Urinary bladder (tissue), 4 donors: ENCODE measurements around the gene SPATA13. TPM values are rescaled to one million over a fixed set of nuclear protein-coding genes. Genes with fewer than 3 reads are reported as not detected.

Source experiments
- DNase-seq: peaks from one replicate; pipeline ENCODE4 v3.0.0-alpha.2; 2015; ENCODE audit errors: extremely low spot score
- H3K27ac ChIP-seq: one replicate; pipeline ENCODE4 v1.5.1; 2013; ENCODE audit warnings: low read depth, mild to moderate bottlenecking, moderate library complexity
- H3K36me3 ChIP-seq: one replicate; pipeline ENCODE4 v1.6.1; 2013; ENCODE audit warnings: mild to moderate bottlenecking, moderate library complexity; ENCODE audit not compliant: insufficient read depth
- H3K4me1 ChIP-seq: one replicate; pipeline ENCODE4 v1.6.1; 2013; ENCODE audit warnings: mild to moderate bottlenecking, moderate library complexity; ENCODE audit not compliant: insufficient read depth
- H3K4me3 ChIP-seq: one replicate; pipeline ENCODE4 v1.5.1; 2013; ENCODE audit warnings: low read depth, low read length
- WGBS: extraction: QIAGEN DNeasy Blood & Tissue Kit; methylation state at CpG from one replicate; pipeline ENCODE4 v1.1.7; 2013; 5-methylcytosine and 5-hydroxymethylcytosine counted together
- polyA plus RNA-seq: library from polyadenylated mRNA; stranded (reverse); fragments of 200-250 nt; gene quantifications from one replicate; pipeline ENCODE4 v1.2.3, GENCODE V29; 2013
- total RNA-seq: library from RNA; depleted of rRNA; stranded (reverse); fragments of >200 nt; gene quantifications from one replicate; pipeline ENCODE4 v1.2.3, GENCODE V29; 2014
- donor health status: healthy with polysubstance abuse.
- donor health status: healthy.

SPATA13 gene
- total and polyA plus RNA-seq, 2 donors, result 5.8 to 13.6 TPM

DNA sequence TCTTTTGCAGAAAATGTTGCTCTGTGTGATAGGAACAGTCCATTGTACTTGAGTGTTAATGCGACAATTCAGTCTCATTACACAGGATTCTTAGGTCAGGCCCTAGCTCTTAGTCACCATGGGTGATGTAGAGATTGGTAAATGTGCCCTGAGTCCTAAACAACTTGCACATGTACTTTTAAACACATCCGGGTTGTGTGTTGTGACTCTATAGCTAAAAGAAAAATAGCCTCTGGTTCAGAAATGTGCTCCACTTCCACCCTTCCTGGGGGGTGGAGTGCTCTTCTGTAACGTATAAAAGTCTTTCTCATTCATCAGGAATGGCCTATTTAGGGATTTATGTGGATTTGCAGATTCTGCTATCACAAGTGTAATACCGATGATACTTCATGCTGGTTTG is 5.2 kb downstream of the SPATA13 start:
- DNase-seq, result no peak
- no peaks in the 10 kb centered on the region for H3K36me3 ChIP-seq
- no peak overlapping the region for H3K27ac ChIP-seq
- 67% methylated on average over 4 of the region's 4 CpGs for WGBS
- no peak overlapping the region for H3K4me3 ChIP-seq
- no peaks in the 10 kb centered on the region for H3K4me1 ChIP-seq

DNA sequence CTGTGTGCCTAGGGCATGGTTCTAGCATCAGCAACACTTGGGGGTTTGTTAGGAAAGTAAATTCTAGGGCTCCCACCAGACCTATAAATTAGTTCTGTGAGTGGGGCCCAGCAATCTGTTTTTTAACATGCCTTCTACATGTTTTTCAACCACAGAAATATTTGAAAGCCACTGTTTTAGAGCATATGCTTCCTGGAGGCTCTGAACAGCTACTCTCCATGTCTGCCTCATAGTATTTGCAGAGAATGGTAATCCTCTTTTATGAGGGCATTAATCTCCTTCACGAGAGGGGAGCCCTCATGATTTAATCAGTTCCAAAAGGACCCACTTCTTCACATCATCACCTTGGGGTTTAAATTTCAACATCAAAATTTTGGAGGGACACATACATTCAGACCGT is 6.0 kb downstream of the SPATA13 start:
- H3K4me3 ChIP-seq, result no peak overlapping the region
- H3K27ac ChIP-seq, result no peak overlapping the region
- WGBS, result 73% methylated on average over 2 of the region's 2 CpGs
- H3K36me3 ChIP-seq, result no peaks in the 10 kb centered on the region
- no peak for DNase-seq
- H3K4me1 ChIP-seq, result no peaks in the 10 kb centered on the region

DNA sequence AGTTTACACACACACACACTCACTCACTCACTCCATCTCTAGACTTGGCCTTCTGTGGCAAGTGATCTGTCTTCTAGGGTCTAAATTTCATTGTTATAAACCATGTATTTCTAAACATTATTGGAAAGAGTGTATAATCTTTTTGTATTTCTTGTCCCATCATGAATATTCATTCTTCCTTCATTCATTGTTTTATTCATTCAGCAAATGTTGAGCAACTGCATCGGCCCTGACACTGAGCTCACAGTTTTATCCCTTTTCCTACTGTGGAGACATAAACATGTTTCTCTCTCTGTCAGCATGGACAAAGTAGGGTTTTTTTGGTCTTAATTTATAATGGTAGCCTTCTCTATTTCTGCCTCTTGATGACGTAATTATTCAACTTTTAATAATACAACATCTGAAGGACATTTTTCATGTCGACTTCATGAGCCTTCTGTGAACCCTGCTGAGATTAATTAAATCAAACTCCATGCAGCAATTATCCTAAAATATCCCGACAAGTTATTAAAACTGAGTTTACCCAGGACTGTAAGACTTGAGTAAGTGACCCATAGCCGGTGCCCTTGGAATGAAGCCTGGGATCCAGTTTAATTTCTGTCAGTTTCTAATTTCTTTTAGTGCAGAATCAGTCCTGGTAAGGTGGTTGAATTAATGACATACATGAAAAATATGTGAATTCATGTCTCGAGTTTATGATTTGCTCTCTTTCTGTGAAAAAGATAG is 7.3 kb downstream of the SPATA13 start:
- H3K36me3 ChIP-seq, result no peaks in the 10 kb centered on the region
- no peaks in the 10 kb centered on the region for H3K4me1 ChIP-seq
- WGBS, result 68% methylated on average over 6 of the region's 6 CpGs
- no peak overlapping the region for H3K4me3 ChIP-seq
- no peak for DNase-seq
- H3K27ac ChIP-seq, result no peak overlapping the region

DNA sequence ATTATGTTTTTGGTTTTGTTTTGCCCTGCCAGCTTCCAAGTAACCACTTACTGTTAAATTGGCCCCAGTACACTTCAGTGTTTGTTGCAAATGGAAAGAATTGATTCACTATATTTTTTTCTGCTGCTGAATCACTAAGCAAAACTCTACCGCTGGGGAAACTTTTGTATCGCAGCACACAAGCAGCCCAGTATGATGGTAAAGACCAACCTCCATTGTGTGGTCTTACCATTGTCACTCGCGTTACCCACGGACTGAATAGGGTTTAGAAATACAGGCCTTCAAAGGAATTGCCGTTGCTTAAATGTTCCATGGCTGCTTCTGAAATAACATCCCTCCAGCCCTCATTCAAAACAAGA is 7.9 kb downstream of the SPATA13 start:
- Histone ChIP-seq H3K36me3 (no peaks in the 10 kb centered on the region), H3K27ac (no peak overlapping the region), H3K4me3 (no peak overlapping the region), H3K4me1 (no peaks in the 10 kb centered on the region)
- WGBS, result 71% methylated on average over 6 of the region's 6 CpGs
- DNase-seq, result no peak

DNA sequence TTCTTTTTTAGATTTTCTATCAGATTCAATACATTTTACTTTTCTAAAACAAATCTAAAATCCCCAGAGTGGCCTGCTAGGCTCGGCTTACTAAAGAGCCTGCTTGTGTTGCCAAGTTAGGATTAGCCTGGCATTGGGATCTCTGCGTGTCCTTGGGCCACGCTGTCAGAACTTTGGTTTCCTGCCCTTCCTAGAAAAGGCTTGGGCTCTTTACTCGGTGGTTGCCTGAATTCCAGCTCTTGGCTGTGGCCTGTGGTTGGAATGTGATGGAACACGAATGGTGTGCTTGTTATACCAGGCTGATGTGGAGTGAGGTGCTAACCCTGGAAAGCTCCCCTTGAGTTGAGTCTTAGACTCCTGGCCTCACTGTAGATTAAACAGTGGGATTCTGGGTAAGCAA is 8.5 kb downstream of the SPATA13 start:
- Histone ChIP-seq H3K4me1 (no peaks in the 10 kb centered on the region), H3K4me3 (no peak overlapping the region), H3K27ac (no peak overlapping the region), H3K36me3 (no peaks in the 10 kb centered on the region)
- 48% methylated on average over 5 of the region's 5 CpGs for WGBS
- DNase-seq, result no peak

DNA sequence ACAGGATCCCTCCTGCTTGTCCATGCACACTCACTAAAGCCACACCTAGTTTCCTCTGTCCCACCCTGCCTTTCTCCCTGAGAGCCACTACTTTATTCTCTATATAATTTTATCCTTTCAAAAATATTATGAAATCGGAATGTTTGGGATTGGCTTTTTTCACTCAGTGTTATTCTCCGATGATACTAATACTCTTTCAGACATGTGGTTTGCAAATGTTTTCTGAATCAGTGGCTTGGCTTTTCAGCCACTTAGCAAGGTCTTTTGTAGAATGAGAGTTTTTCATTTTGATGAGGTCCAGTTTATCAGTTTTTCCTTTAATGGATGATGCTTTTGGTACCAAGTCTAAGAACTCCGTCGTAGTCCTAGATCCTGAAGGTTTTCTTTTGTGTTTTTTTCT is 11.6 kb downstream of the SPATA13 start:
- H3K27ac ChIP-seq, result no peak overlapping the region
- H3K4me3 ChIP-seq, result no peak overlapping the region
- DNase-seq, result no peak
- H3K36me3 ChIP-seq, result no peaks in the 10 kb centered on the region
- no peaks in the 10 kb centered on the region for H3K4me1 ChIP-seq
- WGBS, result 91% methylated on average over 4 of the region's 4 CpGs

DNA sequence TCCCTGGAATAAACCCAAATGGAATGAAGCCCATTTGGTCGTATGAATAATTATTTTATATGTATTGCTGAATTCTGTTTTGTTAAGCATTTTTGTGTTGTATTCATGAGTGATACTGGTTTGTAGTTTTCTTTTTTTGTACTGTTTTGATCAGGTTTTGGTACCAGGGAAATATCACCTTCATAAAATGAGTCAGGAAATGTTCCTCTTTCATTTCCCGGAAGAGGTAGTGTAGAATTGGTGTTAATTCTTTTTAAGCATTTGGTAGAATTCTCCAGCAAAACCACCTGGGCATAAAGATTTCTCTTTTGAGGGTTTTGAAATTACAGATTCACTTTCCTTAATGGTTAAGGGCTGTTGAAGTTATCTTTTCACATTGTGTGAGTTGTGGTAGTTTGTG is 13.3 kb downstream of the SPATA13 start:
- H3K4me3 ChIP-seq, result no peak overlapping the region
- no peaks in the 10 kb centered on the region for H3K36me3 ChIP-seq
- DNase-seq, result no peak
- no peak overlapping the region for H3K27ac ChIP-seq
- no peaks in the 10 kb centered on the region for H3K4me1 ChIP-seq
- 63% methylated on average over 2 of the region's 2 CpGs for WGBS

DNA sequence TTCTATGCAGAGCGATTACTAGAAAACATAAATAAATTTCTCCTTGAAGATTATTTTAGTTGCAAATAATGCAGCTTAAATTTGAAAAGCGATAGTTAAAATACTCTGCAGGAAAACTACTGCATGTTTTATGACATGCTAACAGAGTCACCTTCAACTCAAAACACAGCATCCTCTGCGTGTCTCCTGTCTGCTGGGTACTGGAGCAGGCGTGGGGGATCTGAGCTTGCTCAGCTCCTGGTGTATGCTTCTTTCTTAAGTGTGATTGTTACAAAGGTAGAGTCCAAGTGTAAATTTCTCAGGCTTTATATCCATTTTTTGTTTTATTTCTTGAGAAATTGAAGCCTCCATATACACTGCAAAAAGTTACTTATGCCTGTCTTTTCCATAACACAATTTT is 15.3 kb downstream of the SPATA13 start:
- Histone ChIP-seq H3K4me3 (no peak overlapping the region), H3K27ac (no peak overlapping the region), H3K4me1 (no peaks in the 10 kb centered on the region), H3K36me3 (no peaks in the 10 kb centered on the region)
- no peak for DNase-seq
- WGBS, result 84% methylated on average over 4 of the region's 4 CpGs

DNA sequence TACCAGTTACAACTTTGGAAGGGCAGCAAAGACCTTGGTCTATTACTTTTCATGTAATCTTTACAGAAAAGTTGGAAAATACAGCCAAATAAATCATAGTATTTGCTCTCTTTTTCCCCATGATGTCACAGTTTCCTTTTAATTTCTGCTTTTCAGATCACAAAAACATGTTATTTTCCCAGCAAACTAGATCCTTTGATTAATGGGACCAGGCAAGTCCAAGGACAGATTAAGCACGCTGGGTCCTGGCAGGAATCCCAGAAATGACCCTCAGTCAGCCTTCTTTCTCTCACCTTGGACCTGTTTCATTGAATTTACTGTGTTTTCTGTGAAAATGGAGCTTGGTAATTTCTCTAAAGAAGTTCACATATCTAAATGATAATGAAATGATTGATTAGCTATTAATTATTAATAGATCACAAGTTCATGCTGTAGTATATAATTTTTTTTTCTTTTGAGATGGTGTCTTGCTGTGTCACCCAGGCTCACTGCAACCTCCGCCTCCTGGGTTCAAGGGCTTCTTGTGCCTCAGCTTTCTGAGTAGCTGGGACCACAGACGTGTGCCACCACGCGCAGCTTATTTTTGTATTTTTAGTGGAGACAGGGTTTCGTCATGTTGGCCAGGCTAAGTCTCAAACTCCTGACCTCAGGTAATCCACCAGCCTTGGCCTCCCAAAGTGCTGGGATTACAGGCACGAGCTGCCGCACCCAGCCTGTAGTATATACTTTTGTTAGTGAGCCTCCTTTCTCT is 16.0 kb downstream of the SPATA13 start:
- no peak for DNase-seq
- WGBS, result 81% methylated on average over 8 of the region's 8 CpGs
- no peaks in the 10 kb centered on the region for H3K36me3 ChIP-seq

DNA sequence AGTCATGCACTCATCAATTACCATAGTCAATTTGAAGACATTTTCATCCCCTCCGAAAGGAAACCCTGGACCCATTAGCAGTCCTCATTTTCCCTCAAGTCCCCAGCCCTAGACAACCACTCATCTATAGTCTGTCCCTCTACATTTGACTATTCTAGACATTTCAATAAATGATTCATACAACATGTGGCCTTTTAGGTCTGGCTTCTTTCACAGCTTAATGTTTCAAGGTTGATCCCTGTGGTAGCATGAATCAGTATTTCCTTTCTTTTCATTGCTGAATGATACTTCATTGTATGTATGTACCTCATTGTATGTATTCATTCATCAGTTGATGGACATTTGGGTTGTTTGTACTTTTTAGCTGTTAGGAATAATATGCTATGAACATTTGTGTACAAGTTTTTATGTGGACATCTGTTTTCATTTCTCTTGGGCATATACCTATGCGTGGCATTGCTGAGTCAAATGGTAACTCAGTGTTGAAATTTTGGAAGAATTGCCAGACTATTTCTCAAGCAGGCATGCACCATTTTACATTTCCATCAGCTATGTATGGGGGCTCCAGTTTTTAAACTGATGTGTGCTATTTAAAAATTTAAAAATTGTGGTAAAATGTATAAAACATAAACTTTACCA is 18.4 kb downstream of the SPATA13 start:
- H3K36me3 ChIP-seq, result no peaks in the 10 kb centered on the region
- no peak for DNase-seq
- peaks cover 4% of the 10 kb centered on the region for H3K4me1 ChIP-seq
- H3K27ac ChIP-seq, result no peak overlapping the region
- H3K4me3 ChIP-seq, result no peak overlapping the region
- WGBS, result 68% methylated on average over 2 of the region's 2 CpGs

More for the DNA sequence above, 16.0 kb downstream of the SPATA13 start:
- Histone ChIP-seq H3K27ac (no peak overlapping the region), H3K4me3 (no peak overlapping the region), H3K4me1 (no peaks in the 10 kb centered on the region)

DNA sequence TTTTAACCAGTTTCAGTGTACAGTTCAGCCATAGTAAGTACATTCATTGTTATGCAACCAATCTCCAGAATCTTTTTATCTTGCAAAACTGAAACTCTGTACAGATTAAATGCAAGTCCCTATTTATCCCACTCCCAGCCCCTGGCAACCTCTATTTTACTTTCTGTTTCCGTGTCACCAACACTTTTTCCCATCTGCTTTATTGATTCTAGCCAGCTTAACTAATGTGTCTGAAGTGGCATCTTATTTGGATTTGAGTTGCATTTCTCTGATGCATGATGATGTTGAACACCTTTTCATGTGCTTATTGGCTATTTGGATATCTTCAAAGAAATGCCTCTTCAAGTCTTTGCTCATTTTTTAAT is 18.9 kb downstream of the SPATA13 start:
- H3K4me1 ChIP-seq, result peaks cover 4% of the 10 kb centered on the region
- 67% methylated on average over 1 of the region's 1 CpG for WGBS
- no peak for DNase-seq
- H3K4me3 ChIP-seq, result no peak overlapping the region
- no peaks in the 10 kb centered on the region for H3K36me3 ChIP-seq
- H3K27ac ChIP-seq, result no peak overlapping the region

DNA sequence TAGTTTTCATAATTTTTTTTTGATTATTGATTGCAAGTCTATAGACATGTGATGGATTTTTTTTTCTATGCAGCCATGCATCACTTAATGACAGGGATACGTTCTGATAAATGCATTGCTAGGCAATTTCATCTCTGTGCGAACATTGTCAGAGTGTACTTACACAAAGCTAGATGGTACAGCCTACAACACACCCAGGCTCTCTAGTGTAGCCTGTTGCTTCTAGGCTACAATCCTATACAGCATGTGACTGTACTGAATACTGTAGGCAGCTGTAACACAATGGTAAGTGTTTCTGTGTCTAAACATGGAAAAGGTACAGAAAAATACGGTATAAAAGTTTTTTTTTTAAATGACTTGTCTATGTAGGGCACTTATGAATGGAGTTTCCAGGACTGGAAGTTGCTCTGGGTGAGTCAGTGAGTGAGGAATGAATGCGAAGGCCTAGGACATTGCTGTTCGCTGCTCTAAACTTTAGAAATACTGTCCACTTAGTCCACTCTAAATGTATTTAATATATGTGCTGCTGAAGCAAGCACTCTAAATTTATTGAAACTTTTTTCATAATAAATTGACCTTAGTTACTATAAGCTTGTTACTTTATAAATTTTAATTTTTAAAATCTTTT is 20.3 kb downstream of the SPATA13 start:
- no peaks in the 10 kb centered on the region for H3K36me3 ChIP-seq
- H3K4me1 ChIP-seq, result peaks cover 4% of the 10 kb centered on the region
- H3K4me3 ChIP-seq, result no peak overlapping the region
- DNase-seq, result no peak
- H3K27ac ChIP-seq, result no peak overlapping the region
- 90% methylated on average over 5 of the region's 5 CpGs for WGBS

DNA sequence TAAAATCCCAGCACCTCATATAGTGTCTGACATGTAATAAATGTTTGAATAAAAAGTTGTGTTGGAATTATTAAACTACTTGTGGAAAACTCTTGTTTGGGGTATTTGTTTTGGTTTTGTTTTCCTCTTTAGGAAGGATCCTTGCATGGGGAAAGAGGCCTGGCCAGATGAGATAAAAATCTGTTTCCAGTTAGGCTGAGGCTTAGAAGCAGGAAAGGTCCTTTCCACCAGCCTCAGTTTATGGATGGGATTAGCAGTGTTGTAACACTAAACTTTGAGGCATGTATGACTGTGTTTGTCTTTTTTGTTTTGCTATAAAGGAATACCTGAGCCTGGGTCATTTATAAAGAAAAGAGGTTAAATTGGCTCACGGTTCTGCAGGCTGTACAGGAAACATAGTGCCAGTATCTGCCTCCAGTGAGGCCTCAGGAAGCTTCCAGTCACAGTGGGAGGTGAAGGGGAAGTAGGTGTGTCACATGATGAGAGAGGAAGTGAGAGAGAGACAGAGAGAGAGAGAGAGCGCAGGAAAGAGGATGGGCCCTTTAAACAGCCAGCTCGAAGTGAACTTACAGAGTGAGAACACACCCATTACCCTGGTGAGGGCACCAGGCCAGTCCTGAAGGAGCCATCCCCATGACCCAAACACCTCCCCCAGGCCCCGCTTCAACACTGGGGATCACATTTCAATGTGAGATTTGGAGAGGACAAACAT is 21.6 kb downstream of the SPATA13 start:
- Histone ChIP-seq H3K4me1 (peaks cover 4% of the 10 kb centered on the region), H3K4me3 (no peak overlapping the region), H3K36me3 (no peaks in the 10 kb centered on the region), H3K27ac (no peak overlapping the region)
- DNase-seq, result no peak
- WGBS, result 74% methylated on average over 4 of the region's 4 CpGs
